ENCODE data around the gene OTOA.
"Not testable (repeated sequence)": the region's sequence is repeated elsewhere in the genome, so short reads cannot be mapped to it uniquely, and the experiment has no call there.

OTOA gene

GRCh38 chr16:21656795-21657768 lies 6.7 kb upstream of the OTOA start:
- no peak overlapping the region for H3K4me3 ChIP-seq (ENCODE audit: control insufficient read depth, low read depth, low read length)
- peak; percentile 90 for TF ChIP-seq CTCF (conservative IDR thresholded peaks at IDR 0.05; ENCODE audit: control insufficient read depth, insufficient read depth, low read depth, low read length)
- peak; percentile 69 for DNase-seq (ENCODE audit: low read depth)

GRCh38 chr16:21659124-21659523 lies 4.6 kb upstream of the OTOA start:
- no peak for DNase-seq (ENCODE audit: low read depth)
- no peak for TF ChIP-seq CTCF (conservative IDR thresholded peaks at IDR 0.05; ENCODE audit: control insufficient read depth, insufficient read depth, low read depth, low read length)

GRCh38 chr16:21664801-21665492 lies 1.2 kb downstream of the OTOA start:
- DNase-seq (ENCODE audit: low read depth) = no peak
- no peak for TF ChIP-seq CTCF (conservative IDR thresholded peaks at IDR 0.05; ENCODE audit: control insufficient read depth, insufficient read depth, low read depth, low read length)
- no peak overlapping the region for H3K4me3 ChIP-seq (ENCODE audit: control insufficient read depth, low read depth, low read length)

More at GRCh38 chr16:21659124-21659523, 4.6 kb upstream of the OTOA start:
- H3K4me3 ChIP-seq (ENCODE audit: control insufficient read depth, low read depth, low read length) = no peak overlapping the region

GRCh38 chr16:21666772-21667171 lies 3.0 kb downstream of the OTOA start:
- no peak for DNase-seq (ENCODE audit: low read depth)
- TF ChIP-seq CTCF (conservative IDR thresholded peaks at IDR 0.05; ENCODE audit: control insufficient read depth, insufficient read depth, low read depth, low read length) = no peak
- no peak overlapping the region for H3K4me3 ChIP-seq (ENCODE audit: control insufficient read depth, low read depth, low read length)

- DNase-seq (ENCODE audit: low read depth) = no peak
- no peak for TF ChIP-seq CTCF (conservative IDR thresholded peaks at IDR 0.05; ENCODE audit: control insufficient read depth, insufficient read depth, low read depth, low read length)
These were observed 3.8 kb downstream of the OTOA start for GRCh38 chr16:21667575-21667974.

GRCh38 chr16:21673469-21673868 lies 9.7 kb downstream of the OTOA start:
- DNase-seq (ENCODE audit: low read depth) = no peak
- H3K4me3 ChIP-seq (ENCODE audit: control insufficient read depth, low read depth, low read length) = no peak overlapping the region
- TF ChIP-seq CTCF (conservative IDR thresholded peaks at IDR 0.05; ENCODE audit: control insufficient read depth, insufficient read depth, low read depth, low read length) = no peak

More at GRCh38 chr16:21667575-21667974, 3.8 kb downstream of the OTOA start:
- H3K4me3 ChIP-seq (ENCODE audit: control insufficient read depth, low read depth, low read length) = no peak overlapping the region

GRCh38 chr16:21674456-21674855 lies 10.7 kb downstream of the OTOA start:
- not testable (repeated sequence) for H3K4me3 ChIP-seq (ENCODE audit: control insufficient read depth, low read depth, low read length)
- DNase-seq (ENCODE audit: low read depth) = peak; percentile 12

- not testable (repeated sequence) for H3K4me3 ChIP-seq (ENCODE audit: control insufficient read depth, low read depth, low read length); DNase-seq (ENCODE audit: low read depth)
These were observed 16.9 kb downstream of the OTOA start for GRCh38 chr16:21680714-21681113.
